NCI-H748 treated with DMSO at 0.1 percent for 48 hours (cell line): ENCODE measurements around the gene PPCDC.

ENCODE experiments used
- DNase-seq: peaks from one replicate; lab custom pipeline; 2025; lab: John Stamatoyannopoulos, UW

The PPCDC gene

GRCh38 chr15:75023181-75023871 is at the start of gene PPCDC:
Gene PPCDC, plus strand, starts transcription at chr15:75023590. Its CDS starts 4,729 bp downstream, at chr15:75028319.
- peak; percentile 66 for DNase-seq

- DNase-seq, result no peak
Measured at GRCh38 chr15:74976159-74976558, 47.2 kb upstream of the PPCDC start.

- no peak for DNase-seq
Measured at GRCh38 chr15:74977599-74977998, 45.8 kb upstream of the PPCDC start.

- no peak for DNase-seq
Measured at GRCh38 chr15:74978077-74978476, 45.3 kb upstream of the PPCDC start.

- DNase-seq, result no peak
Measured at GRCh38 chr15:74978503-74978902, 44.9 kb upstream of the PPCDC start.

GRCh38 chr15:74982183-74982582 is 41.2 kb upstream of the PPCDC start:
- DNase-seq, result no peak

- no peak for DNase-seq
Measured at GRCh38 chr15:74983725-74984231, 39.6 kb upstream of the PPCDC start.

- no peak for DNase-seq
Measured at GRCh38 chr15:74988007-74988800, 35.2 kb upstream of the PPCDC start.

GRCh38 chr15:74989527-74989926 is 33.9 kb upstream of the PPCDC start:
- DNase-seq, result no peak

GRCh38 chr15:74992619-74993018 is 30.8 kb upstream of the PPCDC start:
- DNase-seq, result no peak

- DNase-seq, result no peak
Measured at GRCh38 chr15:74994236-74994635, 29.2 kb upstream of the PPCDC start.

- no peak for DNase-seq
Measured at GRCh38 chr15:74994685-74995084, 28.7 kb upstream of the PPCDC start.

GRCh38 chr15:74995182-74995778 is 28.1 kb upstream of the PPCDC start, which contains the start of gene SCAMP5:
Gene SCAMP5, plus strand, starts transcription at chr15:74995563. Its CDS starts 16,277 bp downstream, at chr15:75011840.
- peak; percentile 58 for DNase-seq

GRCh38 chr15:74995779-74996765 is 27.3 kb upstream of the PPCDC start:
- peak; percentile 3 for DNase-seq

GRCh38 chr15:74997141-74997540 is 26.2 kb upstream of the PPCDC start:
- no peak for DNase-seq

- no peak for DNase-seq
Measured at GRCh38 chr15:74997543-74997942, 25.8 kb upstream of the PPCDC start.

- no peak for DNase-seq
Measured at GRCh38 chr15:75001310-75001709, 22.1 kb upstream of the PPCDC start.

GRCh38 chr15:75002398-75002797 is 21.0 kb upstream of the PPCDC start:
- no peak for DNase-seq

- no peak for DNase-seq
Measured at GRCh38 chr15:75007216-75007615, 16.2 kb upstream of the PPCDC start.

- DNase-seq, result no peak
Measured at GRCh38 chr15:75008221-75008625, 15.2 kb upstream of the PPCDC start.

GRCh38 chr15:75008629-75009326 is 14.6 kb upstream of the PPCDC start:
- no peak for DNase-seq
